Activated T-cell treated with anti-CD3 and anti-CD28 coated beads for 48 hours (primary cell): ENCODE data around the gene HES1.
A peak's percentile ranks its signal among the peaks of the same experiment; 100 is the strongest.
"Not testable (repeated sequence)": the region's sequence is repeated elsewhere in the genome, so short reads cannot be mapped to it uniquely, and the experiment has no call there.

Experiments
- DNase-seq: peaks from one replicate; pipeline ENCODE4 v3.0.0-alpha.2; 2020; ENCODE audit warnings: low read depth

Gene HES1

DNA sequence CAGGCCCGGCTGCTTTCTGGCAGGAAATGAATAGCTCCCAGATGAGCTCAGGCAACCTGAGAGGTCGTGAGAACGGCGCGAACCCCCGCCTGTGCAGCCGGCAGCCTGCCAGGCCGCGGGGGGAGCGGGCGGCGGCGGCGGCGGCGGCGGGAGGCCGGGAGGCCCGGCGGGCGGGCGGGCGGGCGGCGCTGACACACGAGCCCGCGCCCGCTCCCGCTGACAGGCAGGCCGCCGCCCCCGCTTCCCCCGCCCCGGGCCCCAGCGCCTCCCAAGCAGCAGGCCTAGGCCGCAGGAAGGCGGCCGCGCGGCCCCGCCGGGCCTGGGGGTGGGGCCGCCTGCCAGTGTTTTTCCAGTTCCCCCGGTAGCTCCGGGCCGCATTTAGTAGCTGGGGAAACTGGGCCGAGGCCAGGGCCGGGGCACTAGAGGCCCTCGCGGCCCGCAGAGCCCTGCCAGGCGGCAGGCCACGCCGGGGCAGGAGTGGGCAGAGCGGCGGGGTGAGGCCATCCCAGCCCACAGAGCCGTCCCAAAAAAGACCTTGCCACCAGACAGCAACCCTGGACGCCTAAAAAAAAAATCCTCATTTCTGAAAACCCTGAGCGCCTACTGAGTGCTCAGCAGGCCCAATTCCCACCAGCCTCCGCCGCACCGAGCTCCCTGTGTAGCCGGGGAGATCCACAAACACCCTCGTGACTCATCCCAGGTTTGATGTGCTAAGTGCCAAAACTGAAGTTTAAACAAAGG is 5.6 kb downstream of the HES1 start:
- DNase-seq = peak; percentile 71

DNA sequence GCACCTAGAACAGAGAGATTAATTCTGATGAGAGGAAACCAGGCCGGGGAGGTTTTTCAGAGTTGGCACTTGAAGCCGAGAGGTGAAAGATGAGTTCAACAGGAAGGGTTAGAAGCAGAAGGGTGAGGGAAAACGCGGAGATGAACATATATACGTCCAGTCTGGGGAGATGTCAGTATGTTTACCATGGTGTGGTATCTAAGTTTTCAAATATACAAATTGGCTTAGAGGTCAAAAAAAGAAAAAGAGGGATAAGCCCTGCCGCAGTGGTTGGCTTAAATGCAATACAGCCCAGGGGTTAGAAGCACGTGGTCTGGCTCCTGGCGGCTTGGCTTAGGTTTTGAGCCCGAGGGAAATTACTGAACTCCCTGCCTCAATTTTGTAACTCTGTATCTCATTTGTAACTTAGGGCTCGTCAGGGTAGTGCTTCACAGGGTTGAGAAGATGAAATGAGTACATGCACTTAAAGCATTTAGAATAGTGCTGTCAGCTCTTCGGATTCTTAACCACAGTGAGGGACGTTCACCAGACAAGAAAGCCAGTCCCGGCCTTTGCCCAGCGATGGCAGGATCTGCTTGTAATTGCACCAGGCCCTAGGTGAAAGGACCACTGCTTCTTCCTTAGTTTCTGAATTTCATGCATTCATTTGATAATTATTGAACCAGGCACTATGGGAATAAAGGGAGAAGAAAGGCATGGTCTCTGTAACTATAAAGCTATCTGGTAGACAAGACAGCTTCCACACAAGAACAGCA is 6.4 kb downstream of the HES1 start:
- DNase-seq = no peak

DNA sequence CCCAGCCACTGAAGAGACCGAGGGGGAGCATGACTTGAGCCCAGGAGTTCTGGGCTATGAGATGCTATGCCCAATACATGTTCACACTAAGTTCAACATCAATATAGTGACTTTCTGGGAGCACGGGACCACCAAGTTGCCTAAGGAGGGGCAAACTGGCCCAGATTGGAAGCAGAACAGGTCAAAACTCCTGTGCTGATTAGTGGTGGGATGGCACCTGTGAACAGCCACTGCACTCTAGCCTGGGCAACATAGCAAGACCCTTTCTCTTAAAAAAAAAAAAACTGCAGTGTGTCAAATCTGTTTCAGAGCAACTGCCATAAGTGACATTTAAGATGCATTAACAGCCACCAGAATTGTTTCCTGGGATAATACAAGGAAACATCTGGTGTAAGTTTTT is 9.8 kb downstream of the HES1 start:
- DNase-seq = no peak

- DNase-seq = no peak
These were observed 11.7 kb downstream of the HES1 start for GRCh38 chr3:194147679-194148078.

- no peak for DNase-seq
These were observed 12.4 kb downstream of the HES1 start for GRCh38 chr3:194148383-194148782.

DNA sequence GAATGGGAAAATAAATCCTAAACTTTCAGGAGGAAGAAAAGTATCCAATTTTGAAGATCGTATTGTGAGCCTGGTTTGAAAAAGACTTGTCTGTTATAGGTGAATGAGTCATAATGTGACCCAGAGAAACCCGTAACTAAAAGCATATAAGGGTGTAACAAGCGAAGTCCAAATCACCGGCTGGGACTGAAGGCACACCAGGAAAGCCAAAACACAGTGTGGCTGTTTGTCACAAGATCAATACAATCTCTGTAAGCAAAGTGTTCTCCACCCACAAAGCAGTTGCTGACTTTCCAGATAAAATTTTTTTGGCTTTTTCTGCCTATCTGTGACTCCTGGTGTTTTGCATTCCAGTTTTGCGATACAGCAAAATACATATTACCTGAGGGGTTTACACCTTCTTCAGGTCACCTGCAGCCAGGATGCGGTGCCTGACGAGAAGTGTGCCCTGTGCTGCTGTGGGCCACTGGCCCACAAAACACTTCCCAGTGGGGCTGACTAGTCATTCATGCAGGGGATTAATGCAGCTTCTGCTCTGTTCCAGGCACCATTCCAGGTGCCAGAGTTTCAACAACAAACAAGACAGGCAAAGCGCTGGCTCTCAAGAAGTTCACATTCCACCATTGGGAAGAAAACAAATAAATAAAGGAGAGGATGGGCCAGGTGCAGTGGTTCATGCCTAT is 14.4 kb downstream of the HES1 start:
- DNase-seq = no peak

DNA sequence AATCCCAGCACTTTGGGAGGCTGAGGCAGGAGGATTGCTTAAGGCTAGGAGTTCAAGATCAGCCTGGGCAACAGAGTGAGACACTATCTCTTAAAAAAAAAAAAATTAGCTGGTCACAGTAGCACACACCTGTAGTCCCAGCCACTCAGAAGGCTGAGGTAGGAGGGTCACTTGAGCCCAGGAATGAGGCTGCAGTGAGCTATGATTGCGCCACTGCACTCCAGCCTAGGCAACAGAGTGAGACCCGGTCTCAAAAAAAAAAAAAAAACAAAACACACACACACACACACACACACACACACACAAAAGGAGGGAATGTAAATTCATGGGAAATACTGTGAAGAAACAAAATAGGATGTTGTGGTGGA is 15.0 kb downstream of the HES1 start:
- DNase-seq = not testable (repeated sequence)

- no peak for DNase-seq
These were observed 18.4 kb downstream of the HES1 start for GRCh38 chr3:194154346-194154745.

GRCh38 chr3:194156095-194156494 is 20.1 kb downstream of the HES1 start:
- no peak for DNase-seq

DNA sequence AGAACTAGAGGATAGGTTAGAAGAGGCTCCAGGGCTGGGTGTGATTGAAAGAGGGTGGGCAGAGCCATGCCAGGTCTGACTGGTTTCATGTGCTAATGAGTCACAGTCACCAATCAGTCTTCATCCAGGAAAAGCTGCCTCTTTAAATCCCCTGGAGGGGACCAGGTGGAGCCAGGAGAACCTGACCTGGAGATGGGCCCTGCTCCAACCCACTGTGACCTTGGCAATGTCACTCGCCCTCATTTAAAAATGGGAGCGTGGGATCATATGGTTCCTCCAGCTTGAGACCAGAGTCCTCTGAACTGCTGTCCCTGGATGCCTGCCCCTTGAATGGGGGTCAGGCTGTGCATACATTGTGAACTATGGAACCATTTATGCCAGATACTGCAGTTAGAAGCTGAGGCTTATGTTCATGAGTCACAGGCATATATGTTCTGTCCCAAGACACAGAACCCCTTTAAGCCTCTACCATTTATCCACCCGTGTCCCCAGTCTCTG is 23.0 kb downstream of the HES1 start:
- no peak for DNase-seq

DNA sequence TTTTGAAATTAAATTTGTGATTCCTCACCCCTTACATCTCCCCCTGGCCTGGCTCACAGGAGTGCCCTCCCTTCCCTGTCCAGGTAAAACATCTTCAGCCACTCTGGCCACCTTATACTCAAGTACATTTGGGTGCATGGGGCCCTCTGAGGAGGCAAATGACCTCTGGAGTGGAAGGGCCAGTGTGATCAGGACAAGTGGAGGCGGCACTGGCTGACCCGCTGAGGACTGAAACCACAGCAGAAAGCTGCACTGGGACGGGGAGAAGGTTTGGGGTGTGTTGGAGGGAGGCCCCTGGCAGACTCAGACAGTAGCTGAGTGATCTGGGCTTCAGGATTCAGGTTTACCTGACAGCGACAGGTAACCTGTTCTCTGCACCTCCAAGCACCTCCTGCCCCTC is 24.2 kb downstream of the HES1 start:
- no peak for DNase-seq

DNA sequence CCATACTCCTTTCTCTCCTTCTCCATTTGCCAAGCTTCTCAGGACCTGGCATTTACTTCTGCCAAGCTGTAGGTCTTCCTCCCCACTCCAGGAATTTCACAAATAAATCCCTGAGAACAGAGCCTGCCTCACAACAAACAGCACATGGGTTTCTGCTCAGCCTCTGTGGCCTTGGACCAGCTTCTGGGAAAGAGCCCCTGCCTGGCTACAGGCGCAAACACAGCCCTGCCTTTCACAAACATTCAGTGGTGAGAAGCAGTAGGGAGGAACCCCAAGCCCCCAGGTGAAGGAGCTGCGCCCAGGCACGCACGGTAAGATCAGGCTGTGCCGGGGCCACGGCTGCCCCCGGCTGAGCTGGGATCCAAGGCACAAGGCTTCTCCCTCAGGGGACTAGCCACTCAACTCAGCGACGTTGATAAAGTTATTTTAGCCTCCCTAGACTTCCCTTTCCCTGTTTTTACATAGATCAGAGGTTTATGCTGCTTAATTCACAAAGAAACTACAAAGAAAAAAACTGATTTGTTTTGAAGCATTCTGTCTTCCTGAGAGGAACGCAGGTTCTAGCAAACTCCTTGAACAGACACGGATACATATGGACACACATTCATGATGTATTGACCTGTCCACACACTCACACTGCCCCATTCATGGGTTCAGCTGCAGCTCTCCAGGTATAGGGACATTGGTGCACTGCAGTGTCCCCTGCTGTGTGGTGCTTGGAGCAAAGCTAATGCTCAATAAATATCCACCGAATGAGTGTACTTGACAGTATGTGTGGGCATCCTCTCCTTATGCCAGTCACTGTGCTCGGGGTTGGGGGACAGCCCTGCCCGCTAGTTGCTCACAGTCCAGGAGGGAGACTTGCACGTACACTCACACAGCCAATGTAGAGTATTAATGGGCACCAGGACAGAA is 25.4 kb downstream of the HES1 start:
- no peak for DNase-seq

DNA sequence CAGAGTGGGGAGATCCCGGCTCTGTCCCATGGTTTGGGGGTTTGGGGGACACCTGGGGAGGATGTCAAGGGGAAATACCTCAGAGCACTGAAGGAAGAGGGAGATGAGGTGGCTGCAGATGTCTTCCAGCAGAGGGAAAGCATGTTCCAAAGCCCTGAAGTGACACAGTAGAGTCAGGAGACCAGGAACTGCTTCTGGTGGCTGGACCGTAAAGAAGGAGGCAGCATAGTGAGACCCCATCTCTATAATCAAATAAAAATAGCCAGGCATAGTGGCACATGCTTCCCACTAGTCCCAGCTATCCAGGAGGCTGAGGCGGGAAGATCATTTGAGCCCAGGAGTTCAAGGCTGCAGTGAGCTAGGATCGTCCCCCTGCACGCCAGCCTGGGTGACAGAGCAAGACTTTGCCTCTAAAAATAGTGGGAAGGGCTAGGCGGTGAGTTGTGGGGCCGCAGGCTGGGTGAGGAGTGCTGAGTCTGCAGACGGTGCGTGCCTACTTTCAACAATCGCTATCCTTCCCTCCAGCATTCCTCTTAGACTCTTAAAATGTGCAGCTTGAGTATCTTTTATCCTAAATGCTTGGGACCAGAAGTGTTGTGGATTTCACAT is 26.2 kb downstream of the HES1 start:
- DNase-seq = no peak

DNA sequence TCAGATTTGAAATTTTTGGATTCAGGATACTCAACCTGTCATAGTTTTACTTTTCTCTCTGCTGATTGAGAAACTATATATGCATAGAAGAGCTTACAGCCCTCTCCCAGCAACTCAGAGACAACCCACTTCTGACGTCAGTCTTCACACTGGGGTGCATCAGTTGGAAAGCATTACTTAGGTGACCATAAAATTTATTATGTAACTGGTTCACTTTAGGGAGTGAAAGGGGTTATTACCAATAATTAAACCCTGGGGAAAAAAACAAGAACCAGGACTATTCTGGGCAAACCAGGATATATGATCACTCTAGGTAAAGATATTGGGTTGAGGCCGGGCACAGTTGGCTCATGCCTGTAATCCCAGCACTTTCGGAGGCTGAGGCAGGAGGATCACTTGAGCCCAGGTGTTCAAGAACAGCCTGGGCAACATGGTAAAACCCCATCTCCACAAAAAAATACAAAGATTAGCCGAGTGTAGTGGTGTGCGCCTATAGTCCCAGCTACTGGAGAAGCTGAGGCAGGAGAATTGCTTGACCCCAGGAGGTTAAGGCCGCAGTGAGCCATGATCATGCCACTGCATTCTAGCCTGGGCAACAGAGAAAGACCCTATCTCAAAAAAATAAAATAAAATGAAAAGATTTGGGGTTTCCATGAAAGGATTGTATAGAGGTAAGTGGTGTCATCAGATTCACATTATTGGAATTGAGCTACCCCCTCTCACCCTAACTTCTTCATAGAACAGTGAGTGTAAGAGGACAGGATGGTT is 27.1 kb downstream of the HES1 start:
- DNase-seq = no peak

- DNase-seq = no peak
These were observed 27.7 kb downstream of the HES1 start for GRCh38 chr3:194163697-194164096.

- no peak for DNase-seq
These were observed 28.9 kb downstream of the HES1 start for GRCh38 chr3:194164861-194165260.

DNA sequence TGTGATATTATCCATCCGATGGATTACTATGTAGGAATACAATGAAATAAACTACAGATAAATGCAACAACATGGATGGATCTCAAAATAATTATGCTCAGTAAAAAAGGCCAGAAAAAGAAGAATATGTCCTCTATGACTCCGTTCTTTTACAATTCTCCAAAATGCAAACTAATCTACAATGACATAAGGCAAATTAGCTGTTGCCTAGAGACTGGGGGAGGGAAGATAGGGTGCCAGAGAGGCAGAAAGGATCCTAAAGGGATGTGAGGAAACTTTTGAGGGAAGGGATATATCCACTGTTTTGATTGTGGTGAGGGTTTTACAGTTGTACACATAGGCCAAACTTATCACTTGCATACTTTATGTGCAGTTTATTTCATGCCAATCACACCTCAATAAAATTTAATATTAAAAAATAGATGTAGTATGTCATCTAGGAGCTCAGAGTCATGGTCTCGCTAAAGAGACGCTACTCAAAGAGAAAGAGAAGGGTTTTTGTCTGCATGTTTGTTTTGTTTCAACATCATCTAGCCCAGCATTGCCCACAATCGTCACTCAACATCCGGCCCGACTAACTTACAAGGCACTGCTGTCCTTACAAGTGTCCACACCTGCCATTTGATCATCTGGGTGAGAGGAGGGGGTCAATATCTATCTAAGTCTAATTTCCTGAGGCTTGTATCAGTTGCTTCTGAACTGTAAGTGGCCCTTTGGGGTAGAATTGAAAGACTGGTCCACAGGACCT is 29.5 kb downstream of the HES1 start:
- no peak for DNase-seq

DNA sequence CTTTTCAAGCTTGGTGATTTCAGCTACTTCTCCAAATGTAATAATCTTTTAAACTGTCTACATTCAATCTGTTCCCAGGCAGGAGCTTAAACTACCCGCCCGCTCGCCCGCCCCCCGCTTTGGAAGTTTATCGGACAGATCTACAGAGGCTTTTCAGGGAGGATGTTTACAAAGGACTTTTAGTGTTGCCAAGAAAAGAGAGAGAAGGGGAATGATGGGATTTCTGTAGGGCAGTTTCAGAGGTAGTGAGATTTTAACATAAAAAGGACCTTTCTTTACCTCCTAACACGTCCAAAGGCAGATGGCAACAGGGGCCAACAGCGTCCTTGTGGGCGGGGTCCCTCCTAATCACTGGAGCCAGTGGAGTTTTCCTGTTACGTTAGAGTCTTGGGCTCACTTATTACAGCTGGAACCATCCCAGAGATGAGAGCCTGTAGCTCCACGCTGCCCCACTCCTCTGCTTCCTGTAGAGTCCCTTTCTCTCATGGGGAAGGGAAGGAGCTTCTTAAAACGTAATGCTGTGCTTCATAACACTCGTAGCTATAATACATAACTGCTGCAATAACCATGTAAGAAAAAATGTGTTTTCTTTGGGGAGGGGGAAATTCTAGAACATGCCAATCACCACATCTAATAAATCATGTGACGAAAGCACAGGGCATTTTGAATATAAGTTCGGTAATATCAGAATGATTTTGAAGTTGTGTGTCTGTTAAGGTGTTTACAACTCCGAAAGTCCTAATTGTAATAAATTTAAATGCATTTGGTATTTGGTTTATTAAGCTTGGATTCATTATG is 30.9 kb downstream of the HES1 start:
- DNase-seq = no peak
